Measurements from ENCODE around the gene GAL3ST1.
"Not testable (repeated sequence)": the region's sequence is repeated elsewhere in the genome, so short reads cannot be mapped to it uniquely, and the experiment has no call there.

The GAL3ST1 gene

GRCh38 chr22:30596199-30596598 is 21.7 kb upstream of the GAL3ST1 start:
- DNase-seq, result no peak

- not testable (repeated sequence) for DNase-seq
Observed at GRCh38 chr22:30592360-30592713, 17.9 kb upstream of the GAL3ST1 start.

- DNase-seq, result peak; percentile 98
Observed at GRCh38 chr22:30591588-30592359, 17.3 kb upstream of the GAL3ST1 start, which contains the start of gene PES1. Gene PES1, minus strand, starts transcription at chr22:30591910. Its CDS starts 77 bp downstream, at chr22:30591833.

GRCh38 chr22:30591191-30591587 is 16.7 kb upstream of the GAL3ST1 start:
- DNase-seq, result no peak

GRCh38 chr22:30586414-30586813 is 11.9 kb upstream of the GAL3ST1 start:
- DNase-seq, result no peak

- DNase-seq, result no peak
Observed at GRCh38 chr22:30584441-30584840, 10.0 kb upstream of the GAL3ST1 start.

- DNase-seq, result no peak
Observed at GRCh38 chr22:30582788-30583545, 8.5 kb upstream of the GAL3ST1 start.

- no peak for DNase-seq
Observed at GRCh38 chr22:30582051-30582450, 7.6 kb upstream of the GAL3ST1 start.

GRCh38 chr22:30580896-30581295 is 6.4 kb upstream of the GAL3ST1 start:
- no peak for DNase-seq

- DNase-seq, result no peak
Observed at GRCh38 chr22:30578481-30578880, 4.0 kb upstream of the GAL3ST1 start.

- DNase-seq, result no peak
Observed at GRCh38 chr22:30575859-30576258, 1.4 kb upstream of the GAL3ST1 start.

GRCh38 chr22:30574997-30575671 is 669 bp upstream of the GAL3ST1 start:
- no peak for DNase-seq

- DNase-seq, result no peak
Observed at GRCh38 chr22:30573594-30574094, 821 bp downstream of the GAL3ST1 start.

GRCh38 chr22:30572840-30573593 is 1.4 kb downstream of the GAL3ST1 start:
- DNase-seq, result no peak

- no peak for DNase-seq
Observed at GRCh38 chr22:30572210-30572609, 2.3 kb downstream of the GAL3ST1 start.

GRCh38 chr22:30569674-30570202 is 4.7 kb downstream of the GAL3ST1 start:
- DNase-seq, result no peak

GRCh38 chr22:30568137-30568805 is 6.2 kb downstream of the GAL3ST1 start:
- DNase-seq, result no peak

GRCh38 chr22:30567277-30567676 is 7.2 kb downstream of the GAL3ST1 start:
- not testable (repeated sequence) for DNase-seq

- DNase-seq, result no peak
Observed at GRCh38 chr22:30566125-30566524, 8.3 kb downstream of the GAL3ST1 start.

GRCh38 chr22:30565341-30565740 is 9.1 kb downstream of the GAL3ST1 start:
- DNase-seq, result no peak

GRCh38 chr22:30564761-30565119 is 9.7 kb downstream of the GAL3ST1 start:
- DNase-seq, result no peak

Data from DMS153 (cell line).